ENCODE results near the gene GNB3.

The GNB3 gene

GRCh38 chr12:6831450-6831995 is 9.2 kb upstream of the GNB3 start:
- peaks cover 46% of the 10 kb centered on the region for H3K36me3 Mint-ChIP-seq (ENCODE audit: low read depth)
- H3K4me3 Mint-ChIP-seq, result peak overlapping the region; percentile 64 to 100 (median 97)
- no peaks in the 10 kb centered on the region for H3K9me3 Mint-ChIP-seq
- H3K27me3 Mint-ChIP-seq (ENCODE audit: low read depth), result peaks cover 3% of the 10 kb centered on the region
- TF ChIP-seq, protein P1, sequence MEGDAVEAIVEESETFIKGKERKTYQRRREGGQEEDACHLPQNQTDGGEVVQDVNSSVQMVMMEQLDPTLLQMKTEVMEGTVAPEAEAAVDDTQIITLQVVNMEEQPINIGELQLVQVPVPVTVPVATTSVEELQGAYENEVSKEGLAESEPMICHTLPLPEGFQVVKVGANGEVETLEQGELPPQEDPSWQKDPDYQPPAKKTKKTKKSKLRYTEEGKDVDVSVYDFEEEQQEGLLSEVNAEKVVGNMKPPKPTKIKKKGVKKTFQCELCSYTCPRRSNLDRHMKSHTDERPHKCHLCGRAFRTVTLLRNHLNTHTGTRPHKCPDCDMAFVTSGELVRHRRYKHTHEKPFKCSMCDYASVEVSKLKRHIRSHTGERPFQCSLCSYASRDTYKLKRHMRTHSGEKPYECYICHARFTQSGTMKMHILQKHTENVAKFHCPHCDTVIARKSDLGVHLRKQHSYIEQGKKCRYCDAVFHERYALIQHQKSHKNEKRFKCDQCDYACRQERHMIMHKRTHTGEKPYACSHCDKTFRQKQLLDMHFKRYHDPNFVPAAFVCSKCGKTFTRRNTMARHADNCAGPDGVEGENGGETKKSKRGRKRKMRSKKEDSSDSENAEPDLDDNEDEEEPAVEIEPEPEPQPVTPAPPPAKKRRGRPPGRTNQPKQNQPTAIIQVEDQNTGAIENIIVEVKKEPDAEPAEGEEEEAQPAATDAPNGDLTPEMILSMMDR (IDR thresholded peaks at IDR 0.05; ENCODE audit: unreplicated experiment in 3 of 3), result no peak
- peak overlapping the region in 1 of 3 experiments; percentile 70 for H3K27ac Mint-ChIP-seq
- peaks cover 27% of the 10 kb centered on the region for H3K4me1 Mint-ChIP-seq

DNA sequence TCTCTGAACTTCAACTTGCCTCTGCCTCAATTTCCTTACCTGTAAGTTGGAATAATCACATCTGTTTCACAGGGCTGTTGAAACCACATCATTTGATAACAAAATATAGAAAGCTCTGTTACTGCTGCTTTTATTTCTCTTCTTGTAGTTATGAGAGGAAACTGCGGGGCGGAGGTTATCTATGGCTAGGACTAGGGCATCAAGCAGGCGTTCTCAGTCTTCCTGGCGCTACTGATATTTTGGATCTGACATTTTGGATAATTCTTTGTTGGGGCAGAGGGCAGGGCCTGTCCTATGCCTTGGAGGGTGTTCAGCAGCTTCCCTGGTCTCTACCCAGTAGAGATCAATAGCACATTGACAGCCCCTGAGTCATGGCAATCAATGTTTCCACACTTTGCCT is 8.6 kb upstream of the GNB3 start:
- Mint-ChIP-seq H3K4me3 (peak overlapping the region; percentile 46 to 100 (median 64)), H3K4me1 (peaks cover 29% of the 10 kb centered on the region), H3K27ac (no peak overlapping the region), H3K36me3 (ENCODE audit: low read depth) (peaks cover 49% of the 10 kb centered on the region), H3K27me3 (ENCODE audit: low read depth) (peaks cover 3% of the 10 kb centered on the region), H3K9me3 (no peaks in the 10 kb centered on the region)
- TF ChIP-seq, protein P1 (IDR thresholded peaks at IDR 0.05; ENCODE audit: unreplicated experiment in 3 of 3), result no peak

- Mint-ChIP-seq H3K27ac (no peak overlapping the region), H3K4me1 (peaks cover 21% of the 10 kb centered on the region)
- TF ChIP-seq, protein P1 (IDR thresholded peaks at IDR 0.05; ENCODE audit: unreplicated experiment in 3 of 3), result no peak
Measured at GRCh38 chr12:6833189-6833890, 7.4 kb upstream of the GNB3 start.

DNA sequence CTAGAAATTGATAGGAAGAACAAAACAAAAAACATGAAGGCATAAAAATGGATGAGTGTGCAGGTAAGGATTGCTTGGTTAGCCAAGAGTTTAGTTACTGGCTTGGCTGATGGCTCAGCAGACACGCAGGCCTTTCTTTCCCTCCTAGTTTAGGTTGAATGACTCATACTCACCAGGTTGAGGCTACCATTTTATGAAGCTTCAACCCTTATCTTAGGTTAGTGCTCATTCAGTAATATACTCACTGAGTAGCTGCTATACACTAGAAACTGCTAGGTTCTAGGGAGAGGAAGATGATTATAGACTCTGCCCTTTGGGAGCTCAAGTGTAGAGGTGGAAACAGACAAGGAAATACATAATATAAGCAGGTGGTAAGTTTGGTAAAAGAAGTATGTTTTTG is 6.5 kb upstream of the GNB3 start:
- H3K9me3 Mint-ChIP-seq, result no peaks in the 10 kb centered on the region

More at GRCh38 chr12:6833189-6833890, 7.4 kb upstream of the GNB3 start:
- H3K4me3 Mint-ChIP-seq, result no peak overlapping the region
- peaks cover 3% of the 10 kb centered on the region for H3K27me3 Mint-ChIP-seq (ENCODE audit: low read depth)
- peaks cover 55% of the 10 kb centered on the region for H3K36me3 Mint-ChIP-seq (ENCODE audit: low read depth)
- H3K9me3 Mint-ChIP-seq, result no peaks in the 10 kb centered on the region

GRCh38 chr12:6834873-6835272 is 5.9 kb upstream of the GNB3 start:
- H3K9me3 Mint-ChIP-seq, result no peaks in the 10 kb centered on the region
- H3K4me1 Mint-ChIP-seq, result peaks cover 27% of the 10 kb centered on the region
- TF ChIP-seq, protein P1 (IDR thresholded peaks at IDR 0.05; ENCODE audit: unreplicated experiment in 3 of 3), result no peak

More for the DNA sequence above, 6.5 kb upstream of the GNB3 start:
- Mint-ChIP-seq H3K27ac (no peak overlapping the region), H3K4me3 (peak overlapping the region in 1 of 3 experiments; percentile 15), H3K27me3 (ENCODE audit: low read depth) (peaks cover 3% of the 10 kb centered on the region), H3K36me3 (ENCODE audit: low read depth) (peaks cover 58% of the 10 kb centered on the region), H3K4me1 (peaks cover 27% of the 10 kb centered on the region)
- TF ChIP-seq, protein P1 (IDR thresholded peaks at IDR 0.05; ENCODE audit: unreplicated experiment in 3 of 3), result no peak

More at GRCh38 chr12:6834873-6835272, 5.9 kb upstream of the GNB3 start:
- Mint-ChIP-seq H3K27ac (no peak overlapping the region), H3K4me3 (peak overlapping the region in 1 of 3 experiments; percentile 14), H3K36me3 (ENCODE audit: low read depth) (peaks cover 58% of the 10 kb centered on the region), H3K27me3 (ENCODE audit: low read depth) (no peaks in the 10 kb centered on the region)
